ENCODE results near the gene CLDN18.

The CLDN18 gene

GRCh38 chr3:138023754-138024153 is 13.8 kb downstream of the CLDN18 start:
- no peak for DNase-seq (ENCODE audit: low read depth)
- TF ChIP-seq, protein P1, sequence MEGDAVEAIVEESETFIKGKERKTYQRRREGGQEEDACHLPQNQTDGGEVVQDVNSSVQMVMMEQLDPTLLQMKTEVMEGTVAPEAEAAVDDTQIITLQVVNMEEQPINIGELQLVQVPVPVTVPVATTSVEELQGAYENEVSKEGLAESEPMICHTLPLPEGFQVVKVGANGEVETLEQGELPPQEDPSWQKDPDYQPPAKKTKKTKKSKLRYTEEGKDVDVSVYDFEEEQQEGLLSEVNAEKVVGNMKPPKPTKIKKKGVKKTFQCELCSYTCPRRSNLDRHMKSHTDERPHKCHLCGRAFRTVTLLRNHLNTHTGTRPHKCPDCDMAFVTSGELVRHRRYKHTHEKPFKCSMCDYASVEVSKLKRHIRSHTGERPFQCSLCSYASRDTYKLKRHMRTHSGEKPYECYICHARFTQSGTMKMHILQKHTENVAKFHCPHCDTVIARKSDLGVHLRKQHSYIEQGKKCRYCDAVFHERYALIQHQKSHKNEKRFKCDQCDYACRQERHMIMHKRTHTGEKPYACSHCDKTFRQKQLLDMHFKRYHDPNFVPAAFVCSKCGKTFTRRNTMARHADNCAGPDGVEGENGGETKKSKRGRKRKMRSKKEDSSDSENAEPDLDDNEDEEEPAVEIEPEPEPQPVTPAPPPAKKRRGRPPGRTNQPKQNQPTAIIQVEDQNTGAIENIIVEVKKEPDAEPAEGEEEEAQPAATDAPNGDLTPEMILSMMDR (IDR thresholded peaks at IDR 0.05; ENCODE audit: control insufficient read depth, extremely low read depth, insufficient read depth): no peak
- no peak overlapping the region for H3K4me3 ChIP-seq (ENCODE audit: low read depth, low read length)

DNA sequence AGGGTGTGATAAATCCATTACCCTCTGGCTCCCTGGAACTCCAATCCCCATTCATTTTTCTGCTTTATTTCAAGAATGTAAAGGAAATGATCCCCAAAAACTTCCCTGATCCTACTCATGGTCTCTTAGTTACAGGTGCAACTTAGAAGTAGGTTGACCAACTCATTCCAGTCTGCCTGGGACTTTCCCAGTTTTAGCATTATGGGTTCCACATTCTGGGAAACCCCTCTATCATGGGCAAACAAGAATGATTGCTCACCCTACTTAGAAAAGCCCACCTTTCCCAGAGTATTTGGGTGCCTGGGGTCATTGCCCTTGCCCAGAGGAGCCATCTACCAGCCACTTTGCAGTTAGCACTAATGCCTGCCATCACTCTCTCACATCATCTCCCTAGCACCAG is 15.6 kb downstream of the CLDN18 start:
- TF ChIP-seq, protein P1 (IDR thresholded peaks at IDR 0.05; ENCODE audit: control insufficient read depth, extremely low read depth, insufficient read depth): no peak
- no peak for DNase-seq (ENCODE audit: low read depth)
- H3K4me3 ChIP-seq (ENCODE audit: low read depth, low read length): no peak overlapping the region

GRCh38 chr3:138027821-138028220 is 17.9 kb downstream of the CLDN18 start:
- TF ChIP-seq, protein P1 (IDR thresholded peaks at IDR 0.05; ENCODE audit: control insufficient read depth, extremely low read depth, insufficient read depth): no peak
- no peak for DNase-seq (ENCODE audit: low read depth)

DNA sequence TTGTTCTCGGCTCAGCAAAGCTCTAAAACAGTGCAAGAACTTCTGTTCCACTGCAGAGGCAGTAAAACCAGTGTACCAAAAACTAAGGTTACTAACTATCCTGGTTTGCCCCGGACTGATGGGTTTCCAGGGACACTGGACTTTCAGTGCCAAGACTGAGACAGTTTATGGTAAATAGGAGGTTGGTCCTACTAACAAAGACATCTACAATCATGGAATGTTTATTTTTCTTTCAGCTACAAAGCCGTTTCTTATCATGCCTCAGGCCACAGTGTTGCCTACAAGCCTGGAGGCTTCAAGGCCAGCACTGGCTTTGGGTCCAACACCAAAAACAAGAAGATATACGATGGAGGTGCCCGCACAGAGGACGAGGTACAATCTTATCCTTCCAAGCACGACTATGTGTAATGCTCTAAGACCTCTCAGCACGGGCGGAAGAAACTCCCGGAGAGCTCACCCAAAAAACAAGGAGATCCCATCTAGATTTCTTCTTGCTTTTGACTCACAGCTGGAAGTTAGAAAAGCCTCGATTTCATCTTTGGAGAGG is 20.8 kb downstream of the CLDN18 start:
- no peak for DNase-seq (ENCODE audit: low read depth)
- no peak overlapping the region for H3K4me3 ChIP-seq (ENCODE audit: low read depth, low read length)
- TF ChIP-seq, protein P1 (IDR thresholded peaks at IDR 0.05; ENCODE audit: control insufficient read depth, extremely low read depth, insufficient read depth): no peak

More at GRCh38 chr3:138027821-138028220, 17.9 kb downstream of the CLDN18 start:
- no peak overlapping the region for H3K4me3 ChIP-seq (ENCODE audit: low read depth, low read length)

DNA sequence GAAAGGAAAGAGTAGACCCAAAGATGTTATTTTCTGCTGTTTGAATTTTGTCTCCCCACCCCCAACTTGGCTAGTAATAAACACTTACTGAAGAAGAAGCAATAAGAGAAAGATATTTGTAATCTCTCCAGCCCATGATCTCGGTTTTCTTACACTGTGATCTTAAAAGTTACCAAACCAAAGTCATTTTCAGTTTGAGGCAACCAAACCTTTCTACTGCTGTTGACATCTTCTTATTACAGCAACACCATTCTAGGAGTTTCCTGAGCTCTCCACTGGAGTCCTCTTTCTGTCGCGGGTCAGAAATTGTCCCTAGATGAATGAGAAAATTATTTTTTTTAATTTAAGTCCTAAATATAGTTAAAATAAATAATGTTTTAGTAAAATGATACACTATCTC is 21.6 kb downstream of the CLDN18 start:
- TF ChIP-seq, protein P1 (IDR thresholded peaks at IDR 0.05; ENCODE audit: control insufficient read depth, extremely low read depth, insufficient read depth): no peak
- H3K4me3 ChIP-seq (ENCODE audit: low read depth, low read length): no peak overlapping the region
- DNase-seq (ENCODE audit: low read depth): no peak

DNA sequence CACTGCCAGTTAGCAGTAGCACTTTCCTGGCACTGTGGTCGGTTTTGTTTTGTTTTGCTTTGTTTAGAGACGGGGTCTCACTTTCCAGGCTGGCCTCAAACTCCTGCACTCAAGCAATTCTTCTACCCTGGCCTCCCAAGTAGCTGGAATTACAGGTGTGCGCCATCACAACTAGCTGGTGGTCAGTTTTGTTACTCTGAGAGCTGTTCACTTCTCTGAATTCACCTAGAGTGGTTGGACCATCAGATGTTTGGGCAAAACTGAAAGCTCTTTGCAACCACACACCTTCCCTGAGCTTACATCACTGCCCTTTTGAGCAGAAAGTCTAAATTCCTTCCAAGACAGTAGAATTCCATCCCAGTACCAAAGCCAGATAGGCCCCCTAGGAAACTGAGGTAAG is 22.6 kb downstream of the CLDN18 start:
- no peak overlapping the region for H3K4me3 ChIP-seq (ENCODE audit: low read depth, low read length)
- TF ChIP-seq, protein P1 (IDR thresholded peaks at IDR 0.05; ENCODE audit: control insufficient read depth, extremely low read depth, insufficient read depth): no peak
- DNase-seq (ENCODE audit: low read depth): no peak

DNA sequence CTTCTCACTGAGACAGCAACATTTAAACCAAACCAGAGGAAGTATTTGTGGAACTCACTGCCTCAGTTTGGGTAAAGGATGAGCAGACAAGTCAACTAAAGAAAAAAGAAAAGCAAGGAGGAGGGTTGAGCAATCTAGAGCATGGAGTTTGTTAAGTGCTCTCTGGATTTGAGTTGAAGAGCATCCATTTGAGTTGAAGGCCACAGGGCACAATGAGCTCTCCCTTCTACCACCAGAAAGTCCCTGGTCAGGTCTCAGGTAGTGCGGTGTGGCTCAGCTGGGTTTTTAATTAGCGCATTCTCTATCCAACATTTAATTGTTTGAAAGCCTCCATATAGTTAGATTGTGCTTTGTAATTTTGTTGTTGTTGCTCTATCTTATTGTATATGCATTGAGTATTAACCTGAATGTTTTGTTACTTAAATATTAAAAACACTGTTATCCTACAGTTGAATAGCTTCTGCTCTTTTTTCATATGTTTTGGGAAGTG is 23.3 kb downstream of the CLDN18 start:
- DNase-seq (ENCODE audit: low read depth): no peak
- H3K4me3 ChIP-seq (ENCODE audit: low read depth, low read length): no peak overlapping the region
- TF ChIP-seq, protein P1 (IDR thresholded peaks at IDR 0.05; ENCODE audit: control insufficient read depth, extremely low read depth, insufficient read depth): no peak

Data from LNCaP clone FGC (cell line).